Transverse colon (tissue), 4 donors: ENCODE data around the gene TRIP6. TPM values are rescaled to one million over a fixed set of nuclear protein-coding genes. Genes with fewer than 3 reads are reported as not detected.

Experiments
- DNase-seq: peaks from one replicate; pipeline ENCODE4 v3.0.0-alpha.2; 2019
- H3K27ac ChIP-seq, 4 donors: fragments of 200-600 bp; sonication (generic); 2 replicates each; pipeline ENCODE4 v1.5.1; 2016 to 2018; ENCODE audit warnings: inconsistent platforms in 4 of 4
- H3K27me3 ChIP-seq: fragments of 200-600 bp; sonication (generic); 2 replicates; pipeline ENCODE4 v1.5.1; 2017; ENCODE audit warnings: inconsistent platforms
- H3K36me3 ChIP-seq, 4 donors: fragments of 200-600 bp; sonication (generic); 2 replicates each; pipeline ENCODE4 v1.5.1; 2017 to 2019; ENCODE audit warnings: inconsistent platforms in 4 of 4
- H3K4me1 ChIP-seq, 4 donors: fragments of 200-600 bp; sonication (generic); 2 replicates each; pipeline ENCODE4 v1.5.1; 2017 to 2020; ENCODE audit warnings: inconsistent platforms in 4 of 4
- H3K4me3 ChIP-seq, 4 donors: fragments of 200-600 bp; sonication (generic); 1 replicate in 1 of 4; 2 replicates in 3 of 4; pipeline versions ENCODE4 v1.5.1 to v1.6.1; 2017 to 2019; ENCODE audit warnings: inconsistent platforms in 4 of 4
- H3K9me3 ChIP-seq, 2 donors: fragments of 200-600 bp; sonication (generic); 2 replicates each; pipeline ENCODE4 v1.5.1; 2017 to 2019; ENCODE audit warnings: inconsistent platforms in 2 of 2
- EP300 ChIP-seq: sonication (generic); formaldehyde crosslinking; IDR thresholded peaks from one replicate; pipeline ENCODE4 v1.6.1; 2017; ENCODE audit warnings: antibody characterized with exemption, low read depth
- POLR2A ChIP-seq: fragments of 450-650 bp; IDR thresholded peaks from one replicate; pipeline ENCODE4 v1.6.1; 2016; ENCODE audit warnings: antibody characterized with exemption, mild to moderate bottlenecking, moderate library complexity
- POLR2AphosphoS5 ChIP-seq, 3 donors: sonication (generic); formaldehyde crosslinking; IDR thresholded peaks; one replicate each; pipeline ENCODE4 v1.6.1; 2016; ENCODE audit warnings: antibody characterized with exemption in 3 of 3
- WGBS, 2 donors: methylation state at CpG; one replicate each; pipeline ENCODE4 v1.1.5; 2018; ENCODE audit warnings: low coverage in 1 of 2; 5-methylcytosine and 5-hydroxymethylcytosine counted together
- in situ Hi-C, 4 donors: fragments of 200-750 bp; cut with MboI; loops; one replicate each; pipeline versions ENCODE4 v1.15.0 to v1.15.1; 2017; ENCODE audit warnings: low sequenced_read_pairs in 3 of 4, low pct_ligation_motif_present in 1 of 4, low pct_unique_long_range_greater_than_20kb in 1 of 4
- intact Hi-C: fragments of 100-400 bp; cut with DNase I; formaldehyde crosslinking; loops from one replicate; pipeline ENCODE4 v1.15.1; 2023; ENCODE audit warnings: low total_unique reads
- total RNA-seq, 4 donors: library from RNA; depleted of rRNA; stranded (reverse); fragments of >200 nt; gene quantifications; one replicate each; pipeline ENCODE4 v1.1.0, GENCODE V29; 2016
- TF ChIP-seq, protein P1 (sequence below), 5 experiments: fragments of 200-600 bp in 3 of 5; fragments of 450-650 bp in 2 of 5; sonication (generic) in 3 of 5; IDR thresholded peaks; 1 replicate in 2 of 5; 2 replicates in 3 of 5; pipeline ENCODE4 v1.5.1; 2016 to 2017; ENCODE audit warnings: antibody characterized with exemption in 5 of 5, inconsistent platforms in 3 of 5, mild to moderate bottlenecking in 2 of 5, moderate library complexity in 1 of 5

The TRIP6 gene
- total RNA-seq, 4 donors from 2014 or later, result 10.9 to 24.3 (median 21.2) TPM

DNA sequence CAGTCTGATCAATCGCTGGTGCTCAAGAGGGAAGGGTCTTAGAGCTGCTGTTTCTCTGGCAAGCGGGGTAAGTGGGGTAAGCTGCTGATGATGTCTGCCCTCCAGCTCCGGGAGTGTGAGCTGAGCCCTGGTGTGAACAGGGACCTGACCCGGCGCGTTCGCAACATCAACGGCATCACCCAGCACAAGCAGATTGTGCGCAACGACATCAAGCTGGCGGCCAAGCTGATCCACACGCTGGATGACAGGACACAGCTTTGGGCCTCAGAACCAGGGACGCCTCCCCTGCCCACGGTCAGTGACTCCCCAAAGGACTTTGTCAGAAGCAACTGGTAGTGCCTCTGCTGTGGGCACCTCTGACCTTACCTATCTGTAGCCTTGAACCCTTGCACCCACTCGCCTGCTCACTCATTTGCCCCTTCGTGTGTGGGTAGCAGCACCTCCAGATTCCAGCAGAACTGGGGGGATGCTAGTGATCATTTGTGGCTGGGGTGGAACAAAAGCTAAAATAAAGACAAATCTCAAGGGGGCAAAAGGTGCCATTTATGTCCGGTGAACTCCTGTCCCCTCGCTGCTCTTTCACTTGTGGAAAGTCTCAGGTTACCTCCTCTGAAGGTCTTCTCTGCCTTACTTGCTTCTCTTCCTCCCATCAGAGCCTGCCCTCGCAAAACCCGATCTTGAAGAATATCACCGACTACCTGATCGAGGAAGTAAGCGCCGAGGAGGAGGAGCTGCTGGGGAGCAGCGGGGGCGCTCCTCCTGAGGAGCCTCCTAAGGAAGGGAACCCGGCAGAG lies 19.2 kb downstream of the TRIP6 start:
- intact Hi-C loops (no loop called here), in situ Hi-C loops (no loop called here)
- no peak for DNase-seq
- peaks cover 26 to 41% (median 30%) of the 10 kb centered on the region in 4 donors for H3K4me1 ChIP-seq
- H3K36me3 ChIP-seq, result peaks cover 0 to 59% (median 28%) of the 10 kb centered on the region in 4 donors
- H3K9me3 ChIP-seq, result no peaks in the 10 kb centered on the region
- peak overlapping the region in 1 of 4 donors; percentile 95 for H3K27ac ChIP-seq
- no peak overlapping the region for H3K4me3 ChIP-seq
- TF ChIP-seq, protein P1, sequence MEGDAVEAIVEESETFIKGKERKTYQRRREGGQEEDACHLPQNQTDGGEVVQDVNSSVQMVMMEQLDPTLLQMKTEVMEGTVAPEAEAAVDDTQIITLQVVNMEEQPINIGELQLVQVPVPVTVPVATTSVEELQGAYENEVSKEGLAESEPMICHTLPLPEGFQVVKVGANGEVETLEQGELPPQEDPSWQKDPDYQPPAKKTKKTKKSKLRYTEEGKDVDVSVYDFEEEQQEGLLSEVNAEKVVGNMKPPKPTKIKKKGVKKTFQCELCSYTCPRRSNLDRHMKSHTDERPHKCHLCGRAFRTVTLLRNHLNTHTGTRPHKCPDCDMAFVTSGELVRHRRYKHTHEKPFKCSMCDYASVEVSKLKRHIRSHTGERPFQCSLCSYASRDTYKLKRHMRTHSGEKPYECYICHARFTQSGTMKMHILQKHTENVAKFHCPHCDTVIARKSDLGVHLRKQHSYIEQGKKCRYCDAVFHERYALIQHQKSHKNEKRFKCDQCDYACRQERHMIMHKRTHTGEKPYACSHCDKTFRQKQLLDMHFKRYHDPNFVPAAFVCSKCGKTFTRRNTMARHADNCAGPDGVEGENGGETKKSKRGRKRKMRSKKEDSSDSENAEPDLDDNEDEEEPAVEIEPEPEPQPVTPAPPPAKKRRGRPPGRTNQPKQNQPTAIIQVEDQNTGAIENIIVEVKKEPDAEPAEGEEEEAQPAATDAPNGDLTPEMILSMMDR (IDR thresholded peaks at IDR 0.05), result no peak
- TF ChIP-seq POLR2A (no peak), EP300 (no peak), POLR2AphosphoS5 (IDR thresholded peaks at IDR 0.05) (no peak)
- no peaks in the 10 kb centered on the region for H3K27me3 ChIP-seq
- 80 to 89% methylated on average over 1 to 27 of the region's 27 CpGs for WGBS, 2 donors

DNA sequence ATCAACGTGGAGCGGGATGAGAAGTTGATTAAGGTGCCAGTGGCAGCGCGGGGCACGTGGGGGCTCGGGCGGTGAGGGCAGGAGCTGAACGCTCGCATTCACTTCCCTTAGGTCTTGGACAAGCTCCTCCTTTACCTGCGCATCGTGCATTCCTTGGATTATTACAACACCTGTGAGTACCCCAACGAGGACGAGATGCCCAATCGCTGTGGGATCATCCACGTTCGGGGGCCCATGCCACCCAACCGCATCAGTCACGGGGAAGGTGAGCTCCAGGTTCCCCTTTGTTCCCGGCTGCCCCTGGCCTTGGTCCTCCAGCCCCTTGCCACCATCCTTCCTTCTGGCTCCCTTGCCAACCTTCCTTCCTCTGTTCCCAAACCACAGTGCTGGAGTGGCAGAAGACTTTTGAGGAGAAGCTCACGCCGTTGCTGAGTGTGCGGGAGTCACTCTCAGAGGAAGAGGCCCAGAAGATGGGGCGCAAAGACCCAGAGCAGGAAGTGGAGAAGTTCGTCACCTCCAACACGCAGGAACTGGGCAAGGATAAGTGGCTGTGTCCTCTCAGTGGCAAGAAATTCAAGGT lies 19.8 kb downstream of the TRIP6 start:
- H3K4me1 ChIP-seq, result peaks cover 26 to 42% (median 30%) of the 10 kb centered on the region in 4 donors
- H3K4me3 ChIP-seq, result no peak overlapping the region
- peaks cover 0 to 52% (median 24%) of the 10 kb centered on the region in 4 donors for H3K36me3 ChIP-seq
- intact Hi-C loops (no loop called here), in situ Hi-C loops (no loop called here)
- WGBS, 2 donors, result 50 to 85% methylated on average over 3 to 25 of the region's 25 CpGs
- H3K9me3 ChIP-seq, result no peaks in the 10 kb centered on the region
- H3K27ac ChIP-seq, result peak overlapping the region; percentile 94 to 100 (median 96)
- TF ChIP-seq POLR2A (no peak), EP300 (no peak), POLR2AphosphoS5 (IDR thresholded peaks at IDR 0.05) (no peak)
- TF ChIP-seq, protein P1 (IDR thresholded peaks at IDR 0.05), result no peak
- no peaks in the 10 kb centered on the region for H3K27me3 ChIP-seq
- no peak for DNase-seq

DNA sequence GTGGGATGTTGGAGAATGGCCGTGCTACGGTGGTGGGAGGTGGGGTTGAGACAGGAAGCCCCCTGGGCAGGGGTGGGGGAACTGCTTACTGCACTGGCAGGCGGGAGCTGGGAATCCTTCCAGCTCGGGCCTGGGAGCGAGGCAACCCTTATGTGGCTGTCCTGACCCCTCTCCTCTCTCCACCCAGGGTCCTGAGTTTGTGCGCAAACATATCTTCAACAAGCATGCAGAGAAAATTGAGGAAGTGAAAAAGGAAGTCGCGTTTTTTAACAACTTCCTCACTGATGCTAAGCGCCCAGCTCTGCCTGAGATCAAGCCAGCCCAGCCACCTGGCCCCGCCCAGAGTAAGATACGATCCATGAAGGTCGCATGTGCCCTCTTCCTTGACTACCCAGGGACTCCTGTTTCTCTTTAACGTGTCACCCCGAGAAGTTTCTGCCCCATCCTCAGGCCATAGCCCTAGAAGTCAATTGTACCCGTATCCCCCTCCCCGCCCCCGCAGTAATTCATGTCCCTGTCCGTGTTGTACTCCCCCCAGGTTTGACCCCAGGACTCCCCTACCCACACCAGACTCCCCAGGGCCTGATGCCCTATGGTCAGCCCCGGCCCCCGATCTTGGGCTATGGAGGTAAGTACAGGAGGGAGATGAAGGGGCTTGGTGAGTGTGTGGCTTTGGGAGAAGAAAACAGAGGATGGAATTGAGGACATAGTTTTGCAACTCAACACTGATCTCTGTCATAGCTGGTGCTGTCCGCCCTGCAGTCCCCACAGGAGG lies 20.5 kb downstream of the TRIP6 start:
- Histone ChIP-seq H3K9me3 (no peaks in the 10 kb centered on the region), H3K4me1 (peaks cover 26 to 42% (median 30%) of the 10 kb centered on the region in 4 donors), H3K36me3 (peaks cover 0 to 45% (median 21%) of the 10 kb centered on the region in 4 donors), H3K27ac (peak overlapping the region; percentile 94 to 100 (median 96)), H3K27me3 (no peaks in the 10 kb centered on the region), H3K4me3 (no peak overlapping the region)
- in situ Hi-C loops (no loop called here), intact Hi-C loops (no loop called here)
- DNase-seq, result peak; percentile 77
- WGBS, 2 donors, result 16 to 45% methylated on average over 3 to 21 of the region's 21 CpGs
- TF ChIP-seq EP300 (no peak), POLR2A (no peak)
- TF ChIP-seq, protein P1 (IDR thresholded peaks at IDR 0.05), result no peak
